Measurements from ENCODE around the gene IGSF21.

IGSF21 gene

DNA sequence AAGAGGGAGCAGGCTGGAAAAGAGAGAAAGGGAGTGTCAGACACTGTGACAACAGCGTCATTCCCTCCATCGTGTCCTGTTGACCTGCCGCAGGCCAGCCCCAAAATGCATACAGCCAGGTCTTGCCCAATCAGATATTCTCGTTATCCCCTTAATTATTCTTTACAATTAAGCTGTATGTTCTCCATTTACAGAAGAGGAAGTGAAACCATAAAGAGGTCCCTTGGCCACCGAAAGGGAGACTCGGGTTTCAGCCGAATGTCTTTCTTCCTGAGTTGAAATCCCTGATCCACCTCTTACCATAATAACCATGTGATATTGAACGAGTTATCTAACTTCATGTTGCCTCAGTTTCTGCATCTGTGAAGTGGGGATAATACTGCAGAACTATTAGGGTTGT, 70.5 kb downstream of the IGSF21 start:
- no peak for DNase-seq (ENCODE audit: low read depth)

DNA sequence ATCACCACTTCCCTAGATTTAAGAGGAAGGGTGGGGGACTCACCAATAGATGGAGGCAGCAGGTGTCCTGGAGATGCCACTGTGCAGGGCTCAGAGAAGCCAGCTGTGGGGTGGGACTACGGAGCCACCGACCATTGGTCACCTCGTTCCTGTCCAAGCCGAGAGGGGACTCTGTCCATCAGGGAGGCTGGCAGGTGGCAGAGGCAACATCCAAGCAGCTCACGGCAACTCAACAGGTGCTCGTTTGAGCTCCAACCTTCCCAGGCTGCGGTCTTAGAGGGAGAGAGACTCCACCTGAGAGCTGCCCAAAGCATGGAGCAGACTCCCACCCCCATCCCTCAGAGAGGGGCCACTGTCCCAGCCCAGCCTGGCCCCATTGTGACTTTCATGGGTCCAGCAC, 71.4 kb downstream of the IGSF21 start:
- DNase-seq (ENCODE audit: low read depth): no peak

DNA sequence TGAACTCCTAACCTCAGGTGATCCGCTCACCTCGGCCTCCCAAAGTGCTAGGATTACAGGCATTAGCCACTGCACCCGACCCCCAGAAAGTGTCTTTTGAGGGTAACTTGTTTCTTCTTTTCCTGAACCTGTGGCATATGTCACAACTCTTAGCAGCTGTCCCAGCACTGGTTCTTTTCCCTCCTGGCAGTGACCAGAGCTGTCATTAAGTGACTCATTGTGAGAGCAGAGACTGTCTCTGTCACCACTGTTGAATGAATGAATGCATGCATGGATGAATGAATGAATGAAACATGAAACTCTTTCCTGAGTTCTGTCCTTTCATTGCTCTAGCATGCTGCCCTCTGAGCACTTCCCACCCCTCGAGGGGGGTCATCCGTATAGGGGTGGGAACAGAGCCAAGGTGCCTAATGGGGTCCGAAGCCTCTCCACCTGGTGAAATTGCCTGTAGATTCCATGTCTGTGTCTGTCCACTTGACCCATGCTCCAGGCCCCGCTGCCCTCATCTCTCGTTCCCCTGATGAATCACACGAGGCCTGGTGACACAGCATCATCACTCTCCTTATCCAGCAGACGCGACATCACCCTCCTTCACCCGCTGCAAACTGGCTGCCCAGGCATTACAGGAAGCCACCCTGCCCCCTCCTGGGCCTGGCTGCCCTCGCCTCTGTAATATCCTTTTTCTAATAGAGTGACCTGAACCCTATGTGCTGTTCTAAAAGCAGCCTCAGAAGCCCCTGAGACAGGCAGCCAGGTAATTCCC, 75.0 kb downstream of the IGSF21 start:
- DNase-seq (ENCODE audit: low read depth): no peak

DNA sequence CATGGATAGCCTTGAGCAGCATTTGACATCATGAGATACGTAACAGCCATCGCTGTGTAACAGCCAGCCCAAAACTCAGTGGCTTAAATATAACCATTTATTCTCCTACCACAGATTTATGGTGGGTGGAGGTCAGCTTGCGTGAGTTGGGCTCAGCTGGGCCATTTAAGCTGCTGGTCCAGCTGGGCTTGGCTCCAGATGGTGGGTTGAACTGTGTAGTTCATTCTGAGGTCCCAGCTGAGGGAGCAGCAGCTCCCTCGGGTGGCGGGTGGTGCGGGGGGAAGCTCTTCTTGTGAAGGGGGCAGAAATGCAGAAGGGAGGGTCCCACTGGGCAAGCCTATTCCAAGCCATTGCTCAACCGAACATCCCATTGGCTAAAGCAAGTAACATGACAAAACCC, 75.9 kb downstream of the IGSF21 start:
- no peak for DNase-seq (ENCODE audit: low read depth)

DNA sequence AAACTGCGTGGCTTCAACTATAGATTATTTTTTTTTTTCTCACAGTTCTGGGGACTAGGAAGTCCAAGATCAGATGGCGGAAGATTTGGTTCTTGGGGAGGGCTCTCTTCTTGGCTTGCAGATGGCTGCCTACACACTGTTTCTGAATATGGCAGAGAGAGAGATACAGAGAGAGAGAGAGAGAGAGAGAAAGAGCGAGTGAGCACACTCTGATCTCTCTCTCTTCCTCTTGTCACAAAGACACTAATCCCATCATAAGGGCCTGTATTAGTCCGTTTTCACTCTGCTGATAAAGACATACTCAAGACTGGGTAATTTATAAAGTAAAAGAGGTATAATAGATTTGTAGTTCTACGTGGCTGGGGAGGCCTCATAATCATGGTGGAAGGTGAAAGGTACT, 79.5 kb downstream of the IGSF21 start:
- DNase-seq (ENCODE audit: low read depth): no peak

DNA sequence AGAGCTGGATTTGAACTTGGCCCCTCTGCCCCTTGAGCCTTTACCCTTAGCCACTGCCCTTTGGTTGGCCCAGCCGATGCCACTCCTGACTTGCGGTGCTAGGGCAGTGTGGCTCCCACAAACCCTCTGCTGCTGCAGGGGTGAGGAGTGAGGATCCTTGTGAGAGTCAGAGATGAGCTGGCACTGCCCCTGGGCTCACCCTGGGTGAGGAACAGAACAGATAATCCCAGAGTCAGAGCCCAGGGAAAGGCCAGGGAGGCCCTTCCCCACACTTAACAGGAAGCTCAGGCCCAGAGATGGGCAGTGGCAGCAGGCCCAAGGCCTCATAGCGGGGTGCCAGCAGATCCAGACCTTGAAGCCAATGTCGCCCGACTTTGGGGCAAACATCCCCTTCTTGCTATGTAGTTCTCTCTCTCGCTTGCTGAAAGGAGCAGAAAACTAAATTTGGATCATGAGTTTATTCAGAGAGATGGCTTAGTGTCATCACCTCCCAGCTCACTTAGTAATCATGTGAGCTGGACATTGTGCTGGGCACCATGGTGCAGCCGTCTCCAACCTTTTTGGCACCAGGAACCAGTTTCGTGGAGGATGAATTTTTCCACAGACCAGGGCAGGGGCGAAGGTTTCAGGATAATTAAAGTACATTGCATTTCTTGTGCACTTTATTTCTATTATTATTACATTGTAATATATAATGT, 81.4 kb downstream of the IGSF21 start:
- DNase-seq (ENCODE audit: low read depth): no peak

DNA sequence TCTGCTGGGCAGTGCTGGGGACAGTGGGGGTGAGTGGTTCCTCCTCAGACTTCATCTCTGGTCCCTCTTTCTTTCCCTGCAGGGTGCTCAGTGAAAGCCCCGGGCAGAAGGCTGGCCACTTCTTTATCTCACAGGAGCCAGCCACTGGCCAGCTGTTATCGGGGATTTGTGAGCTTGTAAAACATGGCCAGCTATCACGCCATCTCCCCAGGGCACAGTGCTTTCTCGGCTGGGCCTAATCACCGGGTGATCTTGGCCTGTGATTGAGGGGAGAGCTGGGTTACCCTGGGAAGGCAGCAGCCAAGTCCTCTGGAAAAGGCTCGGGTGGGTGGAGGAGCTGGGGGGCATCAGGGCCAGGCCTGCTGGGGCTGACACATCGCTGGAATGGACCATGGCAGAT, 83.0 kb downstream of the IGSF21 start:
- no peak for DNase-seq (ENCODE audit: low read depth)

DNA sequence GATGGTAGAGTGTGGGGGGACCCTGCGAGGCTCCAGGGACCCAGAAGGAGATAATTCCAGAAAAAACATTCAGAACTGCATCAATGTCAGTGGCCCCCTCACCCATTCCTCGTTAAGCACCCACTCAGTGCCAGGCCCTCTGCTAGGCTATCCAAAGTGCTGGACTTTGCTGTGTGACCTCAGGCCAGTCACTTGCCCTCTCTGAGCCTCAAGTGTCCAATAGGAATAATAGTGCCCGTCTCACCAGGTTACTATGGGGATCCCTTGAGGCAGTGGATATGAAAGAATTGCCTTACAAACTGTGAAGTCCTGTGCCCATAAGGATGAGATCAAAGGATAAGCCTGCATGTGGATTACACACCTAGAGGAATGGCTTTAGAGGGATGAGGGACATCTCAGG, 83.4 kb downstream of the IGSF21 start:
- no peak for DNase-seq (ENCODE audit: low read depth)

DNA sequence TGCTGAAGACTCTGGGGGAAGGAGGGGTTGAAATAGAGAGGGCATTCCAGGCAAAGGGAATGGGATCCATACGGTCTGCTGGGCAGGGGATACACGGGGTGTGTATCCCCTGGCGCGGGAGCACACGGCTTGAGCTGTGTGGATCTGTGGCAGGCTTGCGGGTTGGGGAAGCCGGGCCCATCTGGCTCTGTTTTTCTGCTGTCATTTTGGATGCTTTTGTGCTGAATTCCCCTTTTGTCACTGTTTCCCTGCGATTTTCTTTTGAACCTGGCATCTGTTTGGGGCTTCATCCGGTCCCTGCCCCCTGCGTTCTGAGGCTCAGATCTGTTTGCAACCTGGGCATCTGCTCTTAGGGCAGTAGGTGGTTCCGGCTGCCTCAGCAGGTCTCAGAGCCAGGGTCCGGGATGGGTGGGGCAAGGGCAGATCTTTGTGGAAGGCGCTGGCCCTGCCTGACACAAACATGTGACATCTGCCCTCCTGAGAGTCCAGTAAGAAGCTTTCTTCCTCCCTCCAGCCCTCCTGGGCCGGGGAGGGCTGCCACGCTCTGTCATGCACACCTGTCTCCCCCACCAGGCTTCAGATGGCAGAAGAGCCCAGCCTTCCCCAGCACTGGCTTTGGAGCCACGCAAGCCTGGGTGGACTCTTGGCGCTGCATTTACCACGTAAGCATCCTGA, 84.0 kb downstream of the IGSF21 start:
- DNase-seq (ENCODE audit: low read depth): no peak

DNA sequence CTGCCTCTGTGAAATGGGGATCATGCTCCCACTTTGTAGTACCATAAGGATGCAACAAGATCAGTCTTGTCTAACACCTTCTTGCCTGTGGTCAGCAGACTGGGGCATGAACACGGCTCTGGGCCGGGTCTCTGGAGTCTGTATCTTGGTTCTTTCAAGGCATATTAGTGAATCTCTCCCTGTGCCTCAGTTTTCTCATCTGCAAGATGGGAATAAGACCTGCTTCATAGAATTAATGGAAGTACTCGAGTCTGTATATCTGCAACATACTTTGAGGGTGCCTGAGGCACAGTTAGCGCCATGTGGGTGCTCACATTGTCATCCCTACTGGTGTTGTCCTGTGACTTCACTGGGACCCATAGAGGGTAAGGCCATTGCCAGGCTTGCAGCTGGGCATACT, 84.6 kb downstream of the IGSF21 start:
- DNase-seq (ENCODE audit: low read depth): no peak

DNA sequence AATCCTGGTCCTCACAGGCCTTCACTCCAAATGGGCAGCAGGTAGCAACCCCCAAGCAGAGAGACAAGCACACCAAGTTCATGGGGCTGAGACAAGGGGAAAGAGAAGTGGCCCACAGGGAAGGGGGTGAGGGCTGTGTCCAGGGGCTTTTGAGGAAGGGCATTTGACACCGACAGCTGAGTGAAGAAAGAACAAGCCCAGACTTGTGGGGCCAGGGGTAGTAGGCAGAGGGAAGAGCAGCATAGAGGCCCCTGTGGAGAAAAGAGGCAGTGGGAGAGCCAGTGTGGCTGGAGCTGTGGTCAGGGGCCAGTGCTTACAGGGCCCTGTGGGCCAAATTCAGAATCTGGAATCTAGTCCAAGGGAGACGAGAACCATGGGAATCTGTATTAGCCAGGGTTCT, 85.4 kb downstream of the IGSF21 start:
- no peak for DNase-seq (ENCODE audit: low read depth)

DNA sequence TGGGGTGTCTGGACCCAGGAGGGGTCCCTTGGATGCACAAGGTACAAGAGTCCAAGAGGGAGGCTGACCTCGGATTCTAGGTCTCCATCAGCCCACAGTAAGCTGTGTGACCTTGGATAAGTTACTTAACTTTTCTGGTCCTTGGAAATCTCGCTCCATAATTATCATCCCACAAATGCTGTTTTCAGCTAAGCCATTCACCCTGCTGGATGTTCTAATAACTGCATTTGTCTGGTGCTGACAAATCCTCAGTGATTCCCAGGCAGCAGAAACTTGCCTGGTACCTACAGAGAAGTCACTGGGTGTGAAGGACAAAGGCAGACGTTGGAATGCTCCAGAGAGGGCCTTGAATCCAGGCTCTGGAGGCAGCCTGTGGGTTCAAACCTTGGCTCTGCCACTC, 89.7 kb downstream of the IGSF21 start:
- DNase-seq (ENCODE audit: low read depth): no peak

DNA sequence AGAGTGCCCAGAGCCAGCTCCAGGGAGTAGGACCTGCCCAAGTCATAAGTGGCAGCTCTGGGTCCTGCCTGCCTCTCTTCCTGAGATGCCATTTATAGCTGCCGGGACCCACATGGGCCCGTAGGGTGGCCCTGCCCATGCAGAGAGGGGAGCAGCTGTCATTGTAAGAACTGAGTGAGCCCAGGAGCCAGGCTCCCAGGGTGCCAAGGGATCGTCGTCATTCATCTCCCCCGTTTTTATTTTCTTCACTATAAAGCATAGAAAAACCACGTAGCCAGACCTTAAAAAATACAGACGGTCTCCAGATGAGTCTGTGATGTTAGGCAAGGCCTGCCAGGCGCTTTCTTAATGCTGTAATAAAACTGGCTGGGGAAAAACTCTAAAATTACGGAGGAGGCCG, 90.7 kb downstream of the IGSF21 start:
- DNase-seq (ENCODE audit: low read depth): no peak

DNA sequence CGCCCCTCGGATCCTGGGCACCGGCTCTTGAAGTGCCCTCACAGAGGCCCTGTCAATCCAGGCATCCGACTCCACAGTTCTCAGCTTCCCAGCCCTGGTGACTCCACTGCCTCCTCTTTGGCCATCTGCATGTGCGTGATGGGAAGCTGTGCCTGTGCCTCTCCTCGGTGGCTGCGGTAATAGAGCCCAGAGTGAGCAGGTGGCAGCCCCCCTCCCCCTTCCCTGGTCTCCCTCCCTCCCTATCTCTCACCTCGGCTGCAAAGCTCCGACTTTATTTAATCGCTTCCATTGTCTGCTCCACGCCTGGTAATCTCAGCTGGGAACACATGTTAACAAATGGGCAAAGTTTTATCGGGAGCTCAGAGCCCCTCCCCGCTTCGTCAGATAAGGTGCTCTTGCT, 91.9 kb downstream of the IGSF21 start:
- DNase-seq (ENCODE audit: low read depth): no peak

DNA sequence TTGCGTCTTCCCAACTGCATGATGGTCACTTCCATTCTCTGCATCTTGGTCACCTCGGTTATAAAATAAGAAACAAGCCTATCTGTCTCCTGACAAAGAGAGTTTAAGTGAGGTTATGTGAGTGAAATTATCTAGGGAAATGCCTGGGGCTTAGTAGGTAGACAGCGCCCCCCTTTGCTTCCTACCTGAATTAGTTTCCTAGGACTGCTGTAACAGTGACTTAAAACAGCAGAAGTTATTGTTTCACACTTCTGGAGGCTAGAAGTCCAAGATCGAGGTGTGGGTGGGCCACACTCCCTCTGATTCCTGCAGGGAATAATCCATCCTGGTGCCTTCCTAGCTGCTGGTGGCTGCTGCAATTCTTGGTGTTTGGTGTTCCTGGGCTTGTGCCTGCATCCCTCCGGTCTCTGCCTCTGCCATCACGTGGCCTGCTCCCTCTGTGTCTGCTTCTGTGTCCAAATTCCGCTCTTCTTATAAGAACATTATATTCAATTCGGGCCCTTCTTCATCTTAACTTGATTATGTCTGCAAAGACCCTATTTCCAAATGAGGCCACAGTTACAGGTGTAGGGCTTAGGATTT, 92.6 kb downstream of the IGSF21 start:
- no peak for DNase-seq (ENCODE audit: low read depth)

DNA sequence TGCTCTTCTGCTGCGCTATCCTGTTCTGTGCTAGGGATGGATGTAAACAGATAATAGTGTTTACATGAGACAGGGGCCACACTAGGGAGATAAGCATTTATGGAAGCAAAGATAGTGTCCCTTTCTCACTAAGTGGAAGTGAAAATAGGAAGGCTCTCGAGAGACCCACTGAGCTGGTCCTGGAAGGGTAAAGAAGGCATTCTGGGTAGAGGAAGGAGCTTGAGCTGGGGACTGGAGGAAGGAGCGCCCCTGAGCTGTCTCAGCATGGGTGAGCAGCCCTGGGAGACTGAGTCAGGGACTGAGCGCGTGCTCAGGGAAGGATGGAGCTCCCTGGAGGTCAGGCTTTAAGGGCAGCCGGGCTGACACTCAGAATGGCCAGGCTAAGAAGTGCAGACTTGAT, 93.3 kb downstream of the IGSF21 start:
- DNase-seq (ENCODE audit: low read depth): no peak

DNA sequence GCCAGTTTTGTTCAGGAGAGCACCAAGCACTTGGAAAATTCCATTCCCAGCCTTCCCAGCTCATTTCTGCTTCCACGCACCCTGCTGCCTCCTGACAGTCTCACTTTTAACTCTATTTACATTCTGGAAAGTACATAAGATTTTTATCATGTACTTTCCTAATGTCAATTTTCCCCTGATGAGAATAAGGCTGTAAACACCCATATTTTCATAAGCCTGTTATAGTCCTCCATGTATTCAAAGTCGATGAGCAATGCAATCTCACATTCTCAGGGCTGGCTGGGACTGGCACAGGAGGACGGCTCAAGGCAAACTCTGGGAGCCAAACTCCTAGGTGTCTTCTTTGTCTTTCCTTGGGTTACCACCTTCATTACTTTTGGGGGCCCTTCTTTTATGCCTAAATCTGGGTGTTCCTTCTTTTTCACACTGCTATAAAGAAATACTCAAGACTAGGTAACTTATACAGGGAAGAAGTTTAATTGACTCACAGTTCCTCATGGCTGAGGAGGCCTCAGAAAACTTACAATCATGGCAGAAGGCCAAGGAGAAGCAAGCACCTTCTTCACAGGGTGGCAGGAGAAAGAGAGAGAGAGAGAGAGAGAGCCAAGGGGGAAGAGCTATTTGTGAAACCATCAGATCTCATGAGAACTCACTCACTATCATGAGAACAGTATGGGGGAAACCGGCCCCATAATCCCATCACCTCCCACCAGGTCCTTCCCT, 94.6 kb downstream of the IGSF21 start:
- no peak for DNase-seq (ENCODE audit: low read depth)

DNA sequence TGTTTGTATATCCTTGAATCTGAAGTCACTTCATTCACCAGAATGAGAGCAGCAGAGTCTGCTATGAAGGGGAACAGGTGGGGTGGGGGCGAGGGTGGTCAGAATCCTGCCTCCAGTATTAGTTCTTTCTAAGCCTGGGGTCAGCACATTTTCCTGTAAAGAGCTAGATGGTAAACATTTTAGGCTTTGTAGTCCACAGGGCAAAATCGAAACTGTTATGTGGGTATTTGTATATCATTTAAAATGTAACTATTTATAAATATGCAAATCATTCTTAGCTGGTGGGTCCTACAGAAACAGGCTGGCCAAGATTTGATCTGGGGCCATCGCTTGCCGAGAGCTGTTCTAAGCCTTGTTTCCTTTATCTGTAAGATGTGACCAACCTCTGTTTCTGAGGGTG, 96.0 kb downstream of the IGSF21 start:
- DNase-seq (ENCODE audit: low read depth): no peak

DNA sequence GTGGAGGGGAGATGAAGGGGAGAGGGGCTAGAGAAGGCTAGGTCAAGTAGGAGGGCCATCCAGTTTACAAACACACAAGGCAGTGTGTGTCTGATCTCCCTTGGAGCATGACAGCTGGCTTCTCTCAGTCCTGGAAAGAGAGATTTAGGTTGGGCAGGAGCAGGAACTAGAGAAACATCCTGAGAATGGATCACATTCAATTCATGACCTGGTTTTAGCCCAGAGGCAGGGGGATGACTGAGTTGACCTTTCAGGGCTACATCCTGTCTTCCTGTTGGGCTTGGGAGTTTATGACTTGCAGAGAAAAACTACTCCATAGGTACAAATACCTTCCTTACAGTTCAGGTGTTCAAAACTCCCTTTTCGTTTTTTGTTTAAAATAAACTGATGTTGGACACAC, 97.0 kb downstream of the IGSF21 start:
- DNase-seq (ENCODE audit: low read depth): no peak

DNA sequence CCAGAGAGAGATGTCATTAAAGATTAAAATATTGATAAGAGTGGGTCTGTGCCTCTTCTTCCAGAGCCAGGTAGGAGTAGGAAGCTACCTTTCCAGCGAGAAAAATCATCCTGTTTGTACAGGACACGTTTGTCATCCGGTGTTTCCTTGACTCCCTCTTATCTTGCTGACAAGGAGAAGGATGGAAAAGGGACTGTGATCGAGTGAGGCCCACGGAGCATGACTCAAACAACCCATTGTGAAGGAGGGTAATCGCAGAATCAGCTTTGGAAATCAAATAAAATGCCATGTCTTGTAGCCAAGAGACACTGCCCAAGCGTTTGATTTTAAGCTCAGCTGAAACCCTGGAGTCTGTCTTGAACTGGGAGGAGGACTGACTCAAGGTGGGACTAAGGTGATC, 97.7 kb downstream of the IGSF21 start:
- no peak for DNase-seq (ENCODE audit: low read depth)

DNA sequence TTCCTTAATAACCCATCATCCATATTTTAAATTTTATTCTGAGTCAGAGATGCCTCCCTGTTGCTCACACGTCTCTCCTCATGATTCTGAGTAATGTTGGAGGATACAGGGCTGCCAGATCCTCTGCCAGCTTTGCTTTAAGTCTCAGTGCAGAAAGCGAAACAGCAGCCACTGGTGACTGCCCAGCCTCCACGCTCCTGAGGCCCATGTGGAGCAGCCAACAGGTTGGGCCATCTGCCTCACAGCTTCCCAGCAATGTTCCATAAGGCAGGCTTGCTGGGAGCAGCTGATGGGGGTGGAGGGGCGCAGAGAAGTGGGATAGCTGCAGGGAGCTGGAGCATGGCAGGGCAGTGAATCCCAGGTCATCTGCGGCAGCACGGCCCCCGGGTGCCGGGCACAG, 104.2 kb downstream of the IGSF21 start:
- DNase-seq (ENCODE audit: low read depth): no peak

DNA sequence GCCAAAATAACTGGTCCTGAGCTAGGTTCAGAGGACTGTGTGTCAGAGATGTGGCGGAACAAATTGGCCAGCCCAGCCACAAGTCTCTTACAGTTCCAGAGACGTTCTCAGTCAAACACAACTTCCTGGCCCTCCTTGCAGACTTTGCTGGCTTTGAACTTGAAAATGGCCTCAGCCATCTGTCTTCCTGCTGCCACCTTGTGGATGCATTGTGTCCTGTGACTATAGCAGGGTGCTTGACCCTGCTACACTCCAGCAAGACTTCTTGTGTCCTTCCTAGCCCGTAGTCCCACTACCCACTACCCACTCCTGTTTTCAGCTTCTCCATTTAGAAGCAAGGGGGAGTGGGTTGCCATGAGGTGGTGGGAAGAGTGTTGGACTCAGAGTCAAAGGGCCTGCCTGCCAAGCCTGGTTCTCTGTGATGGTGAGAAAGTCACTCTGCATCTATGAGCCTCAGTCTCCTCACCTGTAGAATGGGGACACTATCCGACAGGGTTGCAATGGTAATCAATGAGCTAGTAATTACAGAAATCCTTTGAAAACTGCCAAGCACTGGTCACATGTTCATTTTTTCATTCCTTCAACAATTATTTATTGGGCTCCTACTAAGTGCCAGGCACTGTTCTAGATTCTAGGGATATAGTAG, 109.9 kb downstream of the IGSF21 start:
- DNase-seq (ENCODE audit: low read depth): no peak
